HG03571 (cell line): ENCODE data around the gene PTPN14.
"Not testable (repeated sequence)": the region's sequence is repeated elsewhere in the genome, so short reads cannot be mapped to it uniquely, and the experiment has no call there.

Source experiments
- ATAC-seq: cut with Tn5 transposase; IDR thresholded peaks from one replicate; pipeline ENCODE4 v1.9.1; 2021; ENCODE audit not compliant: unreplicated experiment

PTPN14 gene

DNA sequence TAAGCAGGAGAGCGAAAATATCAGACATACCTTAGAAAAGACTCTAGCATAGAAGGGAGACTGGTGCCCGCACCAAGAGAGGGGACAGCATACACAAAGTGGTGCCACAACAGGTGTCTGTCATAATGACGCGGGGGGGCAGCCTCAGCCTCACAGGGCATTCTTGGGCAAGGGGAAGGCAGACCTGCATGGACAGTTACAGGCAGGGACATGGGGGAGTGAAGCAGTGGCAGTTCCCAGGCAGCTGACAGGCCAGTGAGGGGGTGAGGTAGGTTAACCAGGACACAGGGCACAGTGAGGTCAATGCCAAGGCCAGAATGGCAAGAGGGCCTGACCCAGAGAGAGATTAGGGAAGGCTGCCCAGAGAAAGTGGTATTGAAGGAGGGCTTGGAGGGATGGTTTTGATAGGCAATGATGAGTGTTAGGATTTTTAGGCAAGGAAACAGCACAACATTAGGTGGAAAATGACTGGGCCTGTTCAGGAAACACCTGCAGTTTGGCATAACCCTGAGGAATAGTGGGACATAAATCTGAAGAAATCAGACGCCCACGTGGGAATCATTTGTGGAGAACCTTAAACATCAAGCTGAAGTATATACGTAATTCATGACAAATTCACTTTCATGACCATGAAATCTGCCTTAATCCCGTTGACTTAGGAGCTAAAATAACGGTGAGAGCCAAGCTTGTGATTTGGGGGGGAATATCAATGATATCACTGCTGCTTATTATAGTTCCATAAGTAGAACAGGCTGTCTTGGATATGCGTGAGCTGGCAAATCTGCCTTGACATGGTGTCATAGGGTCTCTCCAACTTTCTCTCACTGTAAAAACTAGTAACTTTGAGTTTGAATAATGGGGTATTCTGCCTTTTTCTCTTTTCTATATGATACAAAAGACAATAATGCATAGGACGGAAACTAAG lies 8.9 kb downstream of the PTPN14 start:
- ATAC-seq, result no peak

DNA sequence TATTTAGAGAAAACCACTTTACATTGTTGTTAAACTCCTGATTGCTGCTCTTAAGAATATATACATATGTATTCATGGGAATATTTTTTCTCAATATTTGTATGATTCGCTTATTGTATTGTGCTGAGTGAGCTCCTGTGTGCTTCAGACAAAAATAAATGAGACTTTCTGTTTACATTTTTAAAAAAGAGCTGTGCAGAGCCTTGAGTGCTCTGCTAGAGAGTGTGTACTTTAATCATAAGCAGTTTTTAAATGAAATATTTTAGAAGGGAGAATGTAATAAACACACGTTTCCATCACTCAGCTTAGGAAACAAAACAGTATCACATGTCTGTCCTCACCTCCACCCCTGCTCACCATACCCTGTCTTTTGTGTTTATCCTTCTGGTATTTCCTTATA lies 9.7 kb downstream of the PTPN14 start:
- ATAC-seq, result no peak

DNA sequence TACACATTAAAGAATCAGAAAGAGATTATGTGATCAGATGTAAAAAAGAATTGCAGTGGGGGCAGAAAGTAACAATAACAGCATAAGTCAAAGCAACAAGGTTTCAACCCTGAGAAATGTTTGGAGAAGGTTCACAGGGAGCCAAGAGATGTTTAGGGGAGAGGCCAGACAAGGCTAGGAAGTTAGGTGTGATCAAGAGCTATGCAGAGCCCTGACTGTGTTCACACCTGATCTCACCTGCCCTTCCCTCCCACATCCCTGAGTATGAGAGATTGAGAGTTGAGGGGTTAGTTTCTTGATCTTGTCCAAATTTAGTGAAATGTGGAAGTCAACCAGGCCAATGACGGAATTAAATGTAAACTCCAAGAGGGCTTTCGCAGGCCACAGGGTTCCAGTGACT lies 10.2 kb downstream of the PTPN14 start:
- no peak for ATAC-seq

DNA sequence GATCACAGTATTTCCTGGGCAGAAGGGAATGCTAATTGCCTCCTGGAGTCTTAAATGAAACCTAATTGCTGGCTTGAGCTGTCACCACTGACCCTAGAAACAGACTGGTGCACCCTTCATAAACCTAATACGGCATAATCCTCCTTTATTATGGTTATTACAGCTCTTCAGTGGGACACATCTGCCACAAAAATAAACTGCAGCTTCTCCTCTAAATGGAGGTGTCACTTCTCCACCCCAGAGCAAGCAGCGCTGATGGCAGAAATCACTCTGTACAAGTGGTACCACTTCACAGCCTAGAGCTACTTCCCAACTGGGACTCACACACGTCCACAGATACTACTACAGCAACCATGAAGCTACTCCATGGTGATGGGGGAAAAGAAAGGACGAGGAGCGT lies 11.1 kb downstream of the PTPN14 start:
- no peak for ATAC-seq

DNA sequence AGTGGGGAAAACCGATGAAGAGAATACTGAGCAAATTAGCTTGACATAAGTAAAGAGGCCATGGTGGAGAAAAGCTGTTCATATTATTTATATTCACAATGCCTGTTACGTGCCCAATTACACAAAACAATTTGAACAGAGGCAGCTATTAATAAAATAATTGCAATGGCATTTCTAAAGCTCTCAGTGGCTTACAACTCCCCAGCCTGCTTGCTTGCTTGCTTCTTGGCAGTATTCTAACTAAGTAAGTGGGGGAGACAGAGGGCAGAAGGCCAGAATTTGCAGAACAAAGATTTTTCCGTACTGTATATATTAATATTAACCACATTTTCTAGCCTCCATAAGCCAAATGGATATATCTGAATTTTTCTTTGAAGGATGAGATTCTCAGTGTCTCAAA lies 12.9 kb downstream of the PTPN14 start:
- ATAC-seq, result no peak

DNA sequence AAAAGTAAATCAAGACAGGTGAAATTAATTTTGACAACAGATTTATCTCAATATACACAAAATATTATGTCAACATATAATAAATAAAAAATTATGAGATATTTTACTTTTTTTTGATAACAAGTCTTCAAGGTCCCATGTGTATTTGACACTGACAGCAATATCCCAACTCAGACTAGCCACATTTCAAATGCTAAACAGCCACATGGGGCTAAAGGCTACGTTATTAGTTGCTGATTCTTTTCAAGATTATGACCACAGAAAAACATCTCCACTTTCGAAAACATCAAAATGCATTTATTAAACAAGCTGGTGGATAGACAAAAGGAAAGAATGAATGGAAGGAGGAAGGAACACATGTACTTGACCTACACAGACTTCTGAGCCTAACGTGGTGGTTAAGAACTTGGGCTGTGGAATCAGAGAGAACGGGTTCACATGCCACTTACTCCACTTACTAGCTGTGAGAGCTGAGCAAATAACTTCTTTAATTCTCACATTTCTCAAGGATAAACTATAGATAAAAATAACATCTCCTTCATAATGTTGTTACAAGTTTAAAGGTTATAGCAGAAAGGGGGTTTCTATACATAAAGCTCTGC lies 13.4 kb downstream of the PTPN14 start:
- ATAC-seq, result no peak

DNA sequence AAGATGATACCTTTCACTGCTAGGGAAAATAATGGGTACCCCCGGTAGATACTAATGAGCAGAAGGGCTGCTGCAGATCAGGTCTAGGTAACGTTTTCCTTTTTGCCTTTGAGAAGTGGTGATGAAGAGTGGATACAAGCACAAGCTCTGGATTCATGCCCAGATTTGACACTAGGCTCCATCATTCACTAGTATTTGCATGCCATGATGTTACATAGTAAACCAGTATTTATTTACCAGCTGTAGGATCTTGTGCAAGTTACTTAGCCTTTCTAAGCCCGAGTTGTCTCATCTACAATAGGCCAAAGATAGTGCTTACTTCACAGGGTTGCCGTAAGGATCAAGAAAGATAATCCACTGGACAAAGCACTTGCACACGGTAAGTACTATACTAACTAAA lies 14.2 kb downstream of the PTPN14 start:
- ATAC-seq, result no peak

DNA sequence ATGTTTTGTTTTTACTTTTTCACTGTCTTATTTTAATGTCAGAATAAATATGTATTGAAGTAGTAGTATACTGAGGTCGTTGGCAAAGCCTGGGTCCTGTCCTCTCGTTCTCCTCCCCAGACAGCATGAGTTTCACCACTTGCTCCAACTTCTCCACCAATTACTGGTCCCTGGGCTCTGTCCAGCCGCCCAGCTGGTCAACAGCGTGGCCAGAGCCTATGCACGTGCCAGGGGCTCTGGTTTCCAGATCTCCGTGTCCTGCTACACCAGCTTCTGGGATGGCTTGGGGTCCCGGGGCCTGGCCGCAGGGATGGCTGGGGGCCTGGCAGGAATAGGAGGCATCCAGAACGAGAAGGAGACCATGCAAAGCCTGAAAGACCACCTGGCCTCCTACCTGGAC lies 19.3 kb downstream of the PTPN14 start:
- ATAC-seq, result no peak

DNA sequence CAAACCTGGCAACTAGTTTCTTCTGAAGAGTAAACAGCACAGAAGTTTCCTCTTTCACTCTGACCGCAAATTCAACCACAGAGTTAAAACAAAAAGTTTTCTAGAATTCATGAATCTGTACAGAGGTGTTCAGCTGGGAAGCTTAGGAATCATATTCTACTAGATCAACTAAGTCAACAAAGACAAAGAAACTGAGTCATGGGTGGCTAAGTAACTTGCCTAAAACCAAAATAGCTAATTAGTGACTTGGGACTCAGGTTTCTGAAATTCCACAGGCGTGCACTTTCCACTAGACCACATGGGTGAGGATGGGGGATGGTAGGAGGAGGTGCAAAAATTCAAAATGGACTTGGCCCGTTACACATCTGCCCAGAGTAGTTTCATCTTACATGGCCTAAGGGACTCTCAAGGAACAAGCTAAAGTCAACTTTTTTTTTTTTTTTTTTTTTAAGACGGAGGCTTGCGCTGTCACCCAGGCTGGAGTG lies 25.8 kb downstream of the PTPN14 start:
- ATAC-seq, result no peak

DNA sequence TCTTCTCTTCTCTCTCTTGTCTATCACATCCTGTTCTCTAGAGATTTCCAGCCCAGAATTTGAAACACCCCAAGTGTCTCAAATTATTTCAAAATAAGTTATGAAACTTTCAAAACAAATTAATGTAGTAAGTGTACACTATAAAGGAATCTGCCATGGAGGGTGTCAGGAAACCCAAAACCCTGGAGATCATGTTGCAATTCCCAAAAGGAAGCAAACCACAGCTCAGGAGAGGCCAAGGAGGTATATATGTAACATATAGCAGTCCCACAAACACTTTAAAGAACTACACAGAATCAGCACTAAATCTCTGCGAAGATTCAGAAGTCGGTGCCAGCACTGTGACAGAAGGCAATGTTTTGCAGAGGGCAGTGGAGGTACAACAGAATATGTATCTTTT lies 26.6 kb downstream of the PTPN14 start:
- no peak for ATAC-seq

DNA sequence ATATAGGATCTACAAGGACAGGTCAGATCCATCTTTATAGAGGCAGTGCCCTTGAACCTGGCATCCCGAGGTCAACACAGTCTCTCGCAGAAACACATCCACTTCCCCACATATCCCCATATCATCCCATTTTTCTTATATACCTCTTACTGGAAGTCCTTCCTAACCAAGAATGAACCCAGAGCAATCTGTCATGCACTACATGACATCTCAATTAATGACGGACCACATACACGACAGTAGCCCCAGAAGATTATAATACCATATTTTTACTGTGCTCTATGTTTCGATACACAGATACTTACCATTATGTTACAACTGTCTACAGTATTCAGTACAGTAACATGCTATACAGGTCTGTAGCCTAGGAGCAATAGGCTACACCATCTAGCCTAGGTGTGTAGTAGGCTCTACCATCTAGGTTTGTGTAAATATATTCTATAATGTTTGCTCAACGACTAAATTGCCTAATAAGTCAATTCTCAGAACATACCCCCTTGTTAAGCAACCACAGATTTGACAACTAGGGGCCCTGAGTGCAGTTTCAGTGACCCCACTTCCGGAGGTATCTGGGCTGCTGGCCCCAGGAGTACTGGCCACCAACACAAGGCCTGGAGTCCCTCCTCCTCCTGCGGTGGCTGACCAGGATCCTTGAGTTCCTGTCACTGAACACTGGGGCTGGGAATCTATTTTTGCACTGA lies 28.1 kb downstream of the PTPN14 start:
- no peak for ATAC-seq

DNA sequence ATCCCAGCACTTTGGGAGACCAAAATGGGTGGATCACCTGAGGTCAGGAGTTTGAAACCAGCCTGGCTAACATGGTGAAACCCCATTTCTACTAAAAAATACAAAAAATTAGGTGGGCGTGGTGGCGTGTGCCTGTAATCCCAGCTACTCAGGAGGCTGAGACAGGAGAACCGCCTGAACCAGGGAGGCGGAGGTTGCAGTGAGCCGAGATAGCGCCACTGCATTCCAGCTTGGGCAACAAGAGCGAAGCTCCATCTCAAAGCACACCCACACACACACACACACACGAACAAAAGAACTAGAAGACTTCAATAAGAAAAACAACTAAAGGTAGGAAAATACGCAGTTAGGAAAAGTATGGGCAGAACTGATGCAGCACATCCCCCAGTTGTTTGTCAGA lies 29.9 kb downstream of the PTPN14 start:
- ATAC-seq, result not testable (repeated sequence)

DNA sequence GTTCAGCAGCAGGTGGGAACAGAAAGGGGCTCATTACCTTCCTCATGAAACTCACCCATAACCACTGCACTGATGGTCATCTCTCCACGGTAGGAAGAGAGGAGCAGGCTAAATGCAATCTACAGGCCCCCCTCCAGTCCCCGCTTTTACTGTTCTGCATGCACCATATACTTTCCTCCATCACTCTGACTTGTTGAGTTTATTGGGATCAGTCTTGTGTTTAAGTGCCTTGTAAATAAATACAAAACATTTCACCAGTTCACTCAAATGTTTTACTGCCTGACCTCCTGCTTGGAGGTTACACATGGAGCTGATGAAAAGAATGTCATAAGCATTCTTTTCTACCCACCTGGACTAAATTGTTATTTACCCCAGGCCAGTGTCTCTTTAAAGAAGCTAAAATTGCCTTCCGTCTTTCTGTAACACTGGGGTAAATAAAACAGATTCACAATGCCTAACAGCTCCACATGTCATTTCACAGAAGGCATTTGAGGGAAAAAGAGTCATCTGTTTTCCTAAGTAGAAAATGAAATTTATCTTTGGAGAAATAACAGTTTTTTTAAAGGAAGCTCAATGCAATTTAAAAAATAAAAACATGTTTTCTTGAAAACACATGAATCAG lies 30.7 kb downstream of the PTPN14 start:
- no peak for ATAC-seq

DNA sequence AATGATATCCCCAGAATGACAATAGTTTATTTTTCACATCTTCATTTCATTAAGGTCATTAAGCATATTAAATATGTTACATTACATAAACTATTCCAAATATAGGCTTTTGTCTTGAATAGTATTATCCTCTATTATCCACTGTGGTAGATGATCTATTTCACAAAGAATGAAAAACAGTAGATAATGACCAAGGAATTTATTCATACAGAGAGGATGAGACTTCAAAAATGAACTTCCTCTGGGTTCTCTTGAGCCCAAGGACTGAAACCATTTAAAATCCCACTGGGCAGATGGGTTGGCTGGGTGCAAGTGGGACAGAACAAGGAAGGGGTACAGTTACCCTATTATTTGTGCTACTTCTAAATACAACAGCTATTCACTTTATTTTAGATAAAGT lies 33.0 kb downstream of the PTPN14 start:
- no peak for ATAC-seq

DNA sequence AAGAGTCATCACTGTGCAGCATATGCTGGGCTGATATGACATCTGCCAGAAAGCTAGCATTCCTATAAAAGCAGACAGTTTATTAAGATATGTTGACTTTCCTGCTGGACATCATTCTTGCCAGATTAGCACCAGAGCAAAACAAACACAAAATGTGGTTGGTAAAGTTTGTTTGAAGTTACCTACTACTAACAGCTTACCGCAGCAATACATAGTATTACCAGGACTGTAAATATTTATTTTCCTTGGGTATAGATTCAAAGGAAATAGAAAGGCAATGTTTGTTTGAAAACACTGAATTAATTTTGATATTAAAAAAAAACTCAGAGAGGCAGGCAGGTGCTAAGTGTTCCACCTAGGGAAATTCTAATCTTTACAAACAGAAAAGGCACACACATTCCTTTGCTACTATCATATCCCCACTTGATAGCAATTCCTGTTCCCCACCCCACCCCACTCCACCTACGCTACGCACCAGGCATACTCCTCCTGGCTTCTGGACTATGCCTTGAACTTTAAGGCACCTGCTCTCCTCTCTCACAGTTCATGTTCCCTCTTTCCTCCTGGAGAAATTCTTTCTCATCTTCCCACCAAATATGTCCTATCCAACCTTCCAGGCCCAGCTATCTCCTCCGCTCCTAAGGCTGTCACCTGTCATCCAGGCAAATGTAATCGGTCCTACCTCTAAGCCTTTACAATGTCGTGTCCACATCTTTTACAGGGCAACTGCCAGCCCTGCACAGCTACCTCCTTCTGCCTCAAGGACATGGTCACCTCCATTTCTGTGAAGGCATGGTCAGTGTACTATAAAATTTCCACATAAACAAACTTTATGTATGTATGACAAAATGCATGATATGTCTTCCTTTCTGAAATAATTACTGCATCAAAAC lies 34.7 kb downstream of the PTPN14 start:
- ATAC-seq, result no peak

DNA sequence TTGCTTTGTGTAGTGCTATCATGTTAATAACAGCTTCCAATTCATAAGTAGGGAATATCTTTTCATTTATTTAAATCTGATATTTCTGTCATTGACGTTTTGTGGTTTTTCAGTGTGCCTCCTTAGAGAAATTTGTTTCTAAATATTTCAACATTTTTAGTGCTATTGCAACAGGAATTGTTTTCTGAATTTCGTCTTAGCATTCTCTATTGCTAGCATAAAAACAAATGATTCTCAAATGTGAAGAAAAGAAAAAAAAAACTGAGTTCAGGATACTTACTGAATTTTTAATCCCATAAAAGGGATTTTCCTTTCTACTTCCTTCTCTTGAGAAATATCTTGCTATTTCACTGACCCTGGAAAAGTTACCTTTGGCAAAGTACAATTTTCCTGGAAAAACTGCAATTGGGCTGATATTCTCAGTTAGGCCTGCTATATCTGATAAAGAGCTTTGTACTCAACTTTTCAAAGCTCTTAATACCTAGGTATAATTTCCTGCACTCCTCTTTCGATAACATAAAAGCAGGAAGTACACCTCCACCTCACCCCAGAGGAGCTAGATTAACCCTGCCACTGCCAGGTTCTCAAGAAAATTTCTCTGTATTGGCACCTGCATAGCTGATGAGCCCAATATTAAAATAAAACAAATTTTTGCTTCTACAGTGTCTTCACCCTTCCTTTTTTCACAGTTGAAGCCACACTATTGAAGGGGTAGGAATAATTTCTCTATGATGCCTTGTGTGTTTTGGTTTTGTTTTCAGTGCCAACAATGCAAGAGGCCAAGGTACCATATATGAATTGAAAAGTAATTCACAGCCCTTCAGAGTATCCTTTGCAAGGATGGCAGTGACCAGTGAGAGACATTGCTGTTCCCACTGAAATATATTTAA lies 35.6 kb downstream of the PTPN14 start:
- no peak for ATAC-seq

DNA sequence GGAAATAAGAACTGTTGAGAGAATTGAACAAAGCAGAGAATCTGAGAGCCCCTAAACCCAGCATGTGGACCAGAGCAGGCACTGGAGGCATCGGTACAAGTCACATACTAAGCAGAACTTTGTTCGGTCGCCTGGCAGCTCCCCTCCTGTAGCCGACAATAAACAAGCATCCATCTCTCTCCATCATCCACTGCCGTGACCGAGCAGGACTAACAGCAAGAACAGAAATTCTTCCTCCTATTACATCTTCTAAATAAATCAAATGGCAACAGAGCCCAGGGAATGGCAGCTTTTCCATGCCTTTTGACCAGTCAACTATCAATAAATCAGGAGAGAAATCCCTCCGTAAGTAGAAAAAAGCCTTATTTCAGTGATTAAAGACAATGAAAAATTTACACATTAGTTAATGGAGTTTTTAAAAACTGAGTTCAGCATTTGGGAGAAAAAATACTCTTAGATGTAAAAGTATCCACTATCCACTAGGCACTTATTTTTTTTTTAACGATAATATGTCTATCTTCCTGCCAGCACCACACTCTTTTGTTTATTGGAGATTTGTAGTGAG lies 36.5 kb downstream of the PTPN14 start:
- no peak for ATAC-seq

DNA sequence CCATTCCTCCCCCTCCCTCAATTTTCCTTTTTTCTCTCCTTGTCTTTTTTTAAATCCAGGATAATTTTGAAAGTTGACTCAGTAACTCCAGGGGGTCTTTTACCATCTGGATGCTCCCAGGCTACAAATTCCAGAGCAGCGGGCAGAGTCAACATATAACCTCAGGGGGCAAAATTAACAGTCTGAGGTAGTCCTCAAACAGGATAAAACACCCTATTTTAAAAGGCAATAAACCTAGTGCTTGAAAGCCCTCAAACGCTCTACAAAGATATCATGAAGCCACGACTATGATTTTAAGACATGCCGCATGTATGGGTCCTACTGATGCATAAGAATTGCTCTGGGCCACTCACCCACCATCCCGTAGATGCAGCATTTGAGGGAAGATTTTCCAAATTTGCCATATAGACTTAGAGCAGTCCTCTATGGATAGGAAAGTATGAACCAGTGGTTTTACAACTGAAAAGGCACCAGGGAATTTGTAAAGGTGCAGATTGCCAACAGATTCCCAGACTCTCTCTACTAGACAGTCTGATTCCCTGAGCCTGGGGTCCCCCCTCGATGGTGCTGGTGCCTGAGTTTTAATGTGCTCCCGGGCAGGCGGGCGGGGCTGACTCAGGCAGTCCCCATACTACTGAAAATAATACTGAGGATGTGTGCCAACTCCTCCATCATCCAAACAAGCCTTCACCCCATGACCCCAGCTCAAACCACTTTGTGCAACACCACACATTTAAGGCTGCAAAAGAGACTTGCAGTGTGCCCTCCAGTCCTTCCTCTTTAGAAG lies 37.2 kb downstream of the PTPN14 start:
- no peak for ATAC-seq
